GM23248 (cell line): Measurements from ENCODE around the gene ANKRD27.

Experiments used
- EZH2 ChIP-seq: fragments of 200-600 bp; sonication (generic); IDR thresholded peaks from 2 replicates; pipeline ENCODE4 v1.6.1; 2018; ENCODE audit warnings: antibody characterized with exemption, mild to moderate bottlenecking; ENCODE audit not compliant: insufficient read depth, poor library complexity, severe bottlenecking
- EZH2phosphoT487 ChIP-seq: fragments of 200-600 bp; sonication (generic); IDR thresholded peaks from 2 replicates; pipeline ENCODE4 v1.6.1; 2018; ENCODE audit warnings: antibody characterized with exemption, moderate library complexity, mild to moderate bottlenecking, low read depth; ENCODE audit not compliant: insufficient read depth

GRCh38 chr19:32688311-32688710 is 13.3 kb upstream of the ANKRD27 start:
- TF ChIP-seq EZH2 (no peak), EZH2phosphoT487 (no peak)
